ENCODE measurements around the gene MRPL17. TPM values are rescaled to one million over a fixed set of nuclear protein-coding genes. Genes with fewer than 3 reads are reported as not detected.

Gene MRPL17
- total RNA-seq, 1 experiment from 2014 or later: 67.3 TPM

DNA sequence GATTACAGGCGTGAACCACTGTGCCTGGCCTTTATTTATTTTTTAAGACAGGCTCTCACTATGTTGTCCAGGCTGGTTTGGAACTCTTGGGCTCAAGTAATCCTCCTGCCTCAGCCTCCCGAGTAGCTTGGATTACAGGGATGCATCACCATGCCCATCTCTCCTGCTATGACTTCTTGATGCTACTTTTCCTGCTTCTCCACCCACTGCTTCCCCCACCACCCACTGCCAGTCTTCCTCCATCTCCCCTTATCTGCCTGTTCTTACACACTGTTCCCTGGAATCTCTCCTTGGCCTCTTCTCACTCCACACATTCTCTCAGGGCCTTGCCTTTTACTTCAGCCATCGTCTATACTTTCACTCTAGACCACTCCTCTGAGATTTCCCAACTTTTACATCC is 46.7 kb downstream of the MRPL17 start:
- DNase-seq: no peak
- H3K79me2 ChIP-seq (ENCODE audit: low read length): no peaks in the 10 kb centered on the region
- no peaks in the 10 kb centered on the region for H3K9me2 ChIP-seq (replicated peaks; ENCODE audit: insufficient read depth, low read length)
- no peak overlapping the region for H3K27ac ChIP-seq (ENCODE audit: low read length)
- H4K20me1 ChIP-seq (ENCODE audit: insufficient read depth, low read depth, low read length): no peaks in the 10 kb centered on the region
- no peak overlapping the region for H3K4me2 ChIP-seq (ENCODE audit: low read depth, low read length, poor library complexity, severe bottlenecking)
- H3K36me3 ChIP-seq (ENCODE audit: insufficient read depth, low read length): no peaks in the 10 kb centered on the region
- H3K9me3 ChIP-seq (ENCODE audit: low read length): no peaks in the 10 kb centered on the region
- H3K4me3 ChIP-seq (ENCODE audit: low read length): no peak overlapping the region
- H3K4me1 ChIP-seq (ENCODE audit: low read length): no peaks in the 10 kb centered on the region
- no peak overlapping the region for H3K9ac ChIP-seq (ENCODE audit: low read length)
- no peak overlapping the region for H2AFZ ChIP-seq (ENCODE audit: low read length)
- H3K27me3 ChIP-seq (ENCODE audit: low read length): no peaks in the 10 kb centered on the region

DNA sequence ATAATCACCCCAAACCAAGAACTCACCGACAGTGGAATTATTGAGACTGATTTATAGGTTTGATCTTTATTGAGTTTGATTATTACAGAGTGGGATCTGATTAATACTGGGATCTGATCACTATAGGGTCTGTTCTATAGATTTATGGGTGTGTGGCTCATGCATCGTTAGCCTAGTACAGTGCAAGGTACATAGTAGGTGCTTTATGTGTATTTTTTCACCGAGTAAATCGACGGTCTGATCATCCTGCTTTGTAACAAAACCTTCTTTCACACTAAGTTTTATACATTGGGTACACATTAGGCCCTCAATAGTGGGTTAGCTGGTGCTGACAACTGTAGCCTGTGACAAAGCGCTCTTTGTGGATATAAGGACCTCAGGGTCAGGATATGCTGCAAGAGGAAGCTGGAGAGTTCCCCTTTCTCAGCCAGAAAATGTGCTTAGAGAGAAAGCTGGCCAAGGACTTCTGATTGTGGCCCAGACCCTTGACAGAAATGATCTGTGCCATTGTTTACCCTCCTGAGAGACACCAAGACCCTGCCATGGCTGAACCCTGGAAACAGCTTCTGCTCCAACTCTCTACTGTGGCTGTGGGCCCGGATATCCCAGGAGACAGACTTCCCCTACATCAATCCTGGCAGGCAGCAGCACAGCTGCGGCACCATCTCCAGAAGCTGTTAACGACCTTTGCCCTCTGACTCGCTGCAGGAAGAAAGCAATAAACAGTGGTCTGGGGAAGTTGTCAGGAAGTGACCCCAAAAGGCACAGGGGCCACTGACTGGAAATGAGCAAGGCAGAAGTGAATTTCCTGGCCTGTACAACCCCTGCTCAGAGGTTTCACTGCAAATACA is 47.8 kb downstream of the MRPL17 start:
- H4K20me1 ChIP-seq (ENCODE audit: insufficient read depth, low read depth, low read length): no peaks in the 10 kb centered on the region

DNA sequence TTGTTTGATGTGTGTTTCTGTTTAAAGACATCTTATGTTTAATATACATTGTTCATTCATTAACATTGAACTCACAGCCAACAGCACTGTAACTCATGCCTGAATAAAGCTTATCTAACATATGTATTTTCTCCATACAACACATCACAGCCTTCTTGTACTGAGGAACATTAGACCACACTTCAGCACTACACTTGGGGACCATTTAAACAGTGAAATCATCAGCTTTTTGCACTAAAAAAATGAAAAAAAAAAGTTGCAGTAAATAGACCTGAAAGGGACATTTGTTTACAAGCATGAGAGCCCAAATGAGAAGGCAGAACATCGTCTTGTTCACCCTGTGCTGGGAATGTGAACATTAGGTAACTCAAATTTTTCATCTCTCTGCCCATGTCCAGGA is 48.6 kb downstream of the MRPL17 start:
- no peaks in the 10 kb centered on the region for H3K79me2 ChIP-seq (ENCODE audit: low read length)

More for the DNA sequence above, 47.8 kb downstream of the MRPL17 start:
- no peak overlapping the region for H2AFZ ChIP-seq (ENCODE audit: low read length)
- no peak overlapping the region for H3K9ac ChIP-seq (ENCODE audit: low read length)
- DNase-seq: no peak
- H3K9me3 ChIP-seq (ENCODE audit: low read length): no peaks in the 10 kb centered on the region
- H3K4me2 ChIP-seq (ENCODE audit: low read depth, low read length, poor library complexity, severe bottlenecking): no peak overlapping the region
- H3K9me2 ChIP-seq (replicated peaks; ENCODE audit: insufficient read depth, low read length): no peaks in the 10 kb centered on the region
- no peaks in the 10 kb centered on the region for H3K27me3 ChIP-seq (ENCODE audit: low read length)
- H3K27ac ChIP-seq (ENCODE audit: low read length): no peak overlapping the region
- H3K79me2 ChIP-seq (ENCODE audit: low read length): no peaks in the 10 kb centered on the region
- H3K4me3 ChIP-seq (ENCODE audit: low read length): no peak overlapping the region
- no peaks in the 10 kb centered on the region for H3K4me1 ChIP-seq (ENCODE audit: low read length)
- H3K36me3 ChIP-seq (ENCODE audit: insufficient read depth, low read length): no peaks in the 10 kb centered on the region

DNA sequence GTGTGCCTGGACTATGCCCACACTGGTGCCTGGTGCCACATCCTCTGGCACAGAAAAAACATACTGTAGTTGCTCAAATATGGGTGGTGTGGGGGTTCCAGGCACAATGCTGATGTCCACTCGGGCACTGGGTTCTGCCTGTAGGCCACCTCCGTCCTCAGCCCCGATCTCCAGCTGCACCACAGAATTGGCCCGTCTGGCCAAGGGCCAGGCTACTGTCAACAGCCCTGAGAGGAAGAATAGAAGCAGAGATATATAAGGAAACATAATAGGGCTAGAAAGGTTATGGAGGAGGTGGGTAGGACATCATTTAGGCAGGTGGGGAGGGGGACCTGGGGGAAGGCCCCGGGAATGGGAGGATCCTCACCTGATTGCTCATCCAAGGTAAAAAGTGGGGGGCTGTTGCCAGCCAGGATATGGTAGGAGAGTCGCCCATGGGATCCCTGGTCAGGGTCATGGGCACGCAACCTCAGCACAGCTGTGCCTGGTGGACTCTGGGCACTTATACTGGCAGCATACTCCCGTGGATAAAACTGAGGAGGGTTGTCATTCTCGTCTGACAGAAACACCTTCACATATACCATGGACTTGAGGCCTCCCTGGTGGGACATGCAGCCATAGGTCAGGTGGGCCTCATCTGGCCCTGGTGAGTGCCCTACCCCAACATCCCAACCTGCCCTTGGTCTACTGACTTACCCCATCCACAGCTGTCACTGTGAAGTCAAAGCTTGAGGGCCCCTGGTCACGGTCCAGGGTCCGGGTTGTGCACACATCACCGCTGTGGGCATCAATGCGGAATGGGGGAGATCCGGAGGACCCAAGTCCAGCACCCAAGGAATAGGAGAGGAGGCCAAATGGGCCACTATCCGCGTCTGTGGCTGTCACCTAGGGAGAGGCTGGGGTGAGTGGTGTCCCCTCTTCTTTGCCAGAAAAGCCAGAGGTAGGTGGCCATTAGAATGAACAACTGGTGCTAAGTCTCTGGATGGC is 49.4 kb downstream of the MRPL17 start:
- Histone ChIP-seq H3K4me1 (ENCODE audit: low read length) (no peaks in the 10 kb centered on the region), H3K4me3 (ENCODE audit: low read length) (no peak overlapping the region), H3K27ac (ENCODE audit: low read length) (no peak overlapping the region), H3K9me2 (replicated peaks; ENCODE audit: insufficient read depth, low read length) (no peaks in the 10 kb centered on the region), H3K79me2 (ENCODE audit: low read length) (no peaks in the 10 kb centered on the region), H3K36me3 (ENCODE audit: insufficient read depth, low read length) (no peaks in the 10 kb centered on the region), H3K4me2 (ENCODE audit: low read depth, low read length, poor library complexity, severe bottlenecking) (no peak overlapping the region), H3K27me3 (ENCODE audit: low read length) (no peaks in the 10 kb centered on the region), H4K20me1 (ENCODE audit: insufficient read depth, low read depth, low read length) (no peaks in the 10 kb centered on the region), H3K9me3 (ENCODE audit: low read length) (no peaks in the 10 kb centered on the region), H3K9ac (ENCODE audit: low read length) (no peak overlapping the region), H2AFZ (ENCODE audit: low read length) (no peak overlapping the region)
- no peak for DNase-seq

More for the DNA sequence above, 48.6 kb downstream of the MRPL17 start:
- no peak overlapping the region for H3K27ac ChIP-seq (ENCODE audit: low read length)
- no peak for DNase-seq
- H3K9ac ChIP-seq (ENCODE audit: low read length): no peak overlapping the region
- no peak overlapping the region for H3K4me3 ChIP-seq (ENCODE audit: low read length)
- no peaks in the 10 kb centered on the region for H4K20me1 ChIP-seq (ENCODE audit: insufficient read depth, low read depth, low read length)
- no peaks in the 10 kb centered on the region for H3K36me3 ChIP-seq (ENCODE audit: insufficient read depth, low read length)
- no peaks in the 10 kb centered on the region for H3K9me2 ChIP-seq (replicated peaks; ENCODE audit: insufficient read depth, low read length)
- no peaks in the 10 kb centered on the region for H3K27me3 ChIP-seq (ENCODE audit: low read length)
- H3K9me3 ChIP-seq (ENCODE audit: low read length): no peaks in the 10 kb centered on the region
- H3K4me2 ChIP-seq (ENCODE audit: low read depth, low read length, poor library complexity, severe bottlenecking): no peak overlapping the region
- no peak overlapping the region for H2AFZ ChIP-seq (ENCODE audit: low read length)
- H3K4me1 ChIP-seq (ENCODE audit: low read length): no peaks in the 10 kb centered on the region

DNA sequence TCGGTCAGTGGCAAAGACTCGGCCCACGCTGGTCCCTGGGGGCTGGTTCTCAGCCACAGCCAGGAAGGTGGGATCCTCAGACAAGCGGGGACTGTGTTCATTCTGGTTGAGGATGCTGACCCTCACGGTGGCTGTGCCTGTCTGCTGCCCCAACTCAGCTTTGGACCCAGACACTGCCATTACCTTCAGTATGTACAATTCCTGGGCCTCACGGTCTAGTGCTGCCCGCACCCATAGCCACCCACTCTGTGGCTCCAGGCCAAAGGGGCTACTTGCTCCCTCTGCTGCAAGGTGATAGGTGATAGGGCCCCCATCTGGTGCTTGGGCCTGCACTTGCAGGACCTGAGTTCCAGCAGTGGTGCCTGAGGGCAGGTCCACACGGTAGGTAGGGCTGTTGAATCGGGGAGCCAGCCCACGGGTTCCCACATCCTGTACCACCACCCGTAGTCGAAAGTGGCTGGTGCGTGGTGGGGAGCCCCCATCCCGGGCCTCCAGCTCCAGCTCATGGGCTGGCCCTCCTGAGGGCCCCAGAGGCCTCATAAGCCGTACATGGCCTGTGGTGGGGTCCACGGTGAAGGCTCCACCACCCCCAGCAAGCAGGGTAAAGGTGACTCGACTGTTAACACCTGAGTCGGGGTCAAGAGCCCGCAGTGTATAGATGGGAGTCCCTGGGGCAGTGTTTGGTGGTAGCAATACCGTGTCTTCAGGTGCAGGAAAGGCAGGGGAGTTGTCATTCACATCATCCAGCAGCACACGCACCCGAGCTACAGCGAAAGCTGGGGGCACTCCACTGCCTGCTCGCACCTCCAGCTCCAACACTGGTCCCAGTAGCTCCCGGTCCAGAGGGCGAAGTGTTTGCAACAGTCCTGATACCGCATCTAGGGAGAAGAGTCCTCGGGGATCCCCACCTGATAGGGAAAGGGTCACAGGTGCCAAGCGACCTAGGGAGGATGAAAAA is 50.7 kb downstream of the MRPL17 start:
- Histone ChIP-seq H3K4me1 (ENCODE audit: low read length) (peaks cover 4% of the 10 kb centered on the region; the same call in 1 of the 2 replicates), H2AFZ (ENCODE audit: low read length) (no peak overlapping the region), H4K20me1 (ENCODE audit: insufficient read depth, low read depth, low read length) (no peaks in the 10 kb centered on the region), H3K36me3 (ENCODE audit: insufficient read depth, low read length) (no peaks in the 10 kb centered on the region), H3K9me3 (ENCODE audit: low read length) (no peaks in the 10 kb centered on the region), H3K79me2 (ENCODE audit: low read length) (no peaks in the 10 kb centered on the region), H3K4me3 (ENCODE audit: low read length) (no peak overlapping the region), H3K27me3 (ENCODE audit: low read length) (no peaks in the 10 kb centered on the region), H3K27ac (ENCODE audit: low read length) (no peak overlapping the region), H3K9ac (ENCODE audit: low read length) (no peak overlapping the region), H3K4me2 (ENCODE audit: low read depth, low read length, poor library complexity, severe bottlenecking) (no peak overlapping the region), H3K9me2 (replicated peaks; ENCODE audit: insufficient read depth, low read length) (no peaks in the 10 kb centered on the region)
- DNase-seq: no peak

DNA sequence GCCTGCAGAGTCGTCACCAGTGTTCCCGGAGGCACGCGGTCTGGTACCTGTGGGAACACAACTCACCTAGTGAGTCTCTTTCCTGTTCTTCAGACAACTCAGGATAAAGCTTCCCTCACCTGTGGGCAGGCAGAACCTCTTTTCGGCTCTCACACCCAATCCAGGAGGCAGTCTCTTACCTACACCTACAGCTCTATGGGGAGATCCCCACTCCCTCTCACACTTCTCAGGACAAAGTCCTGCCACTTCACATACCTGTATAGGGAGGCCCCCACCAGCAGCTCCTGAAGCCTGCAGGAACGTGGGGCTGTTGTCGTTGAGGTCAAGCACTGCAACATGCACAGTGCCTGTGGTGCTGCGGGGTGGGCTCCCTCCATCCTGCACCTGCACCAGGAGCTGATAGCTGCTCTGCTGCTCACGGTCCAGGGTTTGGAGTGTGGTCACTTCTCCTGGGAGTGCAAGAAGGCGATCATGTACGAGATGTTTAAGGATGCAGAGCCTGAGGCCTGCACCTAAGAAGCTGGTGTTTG is 51.7 kb downstream of the MRPL17 start:
- Histone ChIP-seq H3K36me3 (ENCODE audit: insufficient read depth, low read length) (no peaks in the 10 kb centered on the region), H3K27me3 (ENCODE audit: low read length) (no peaks in the 10 kb centered on the region), H3K9ac (ENCODE audit: low read length) (no peak overlapping the region), H3K9me2 (replicated peaks; ENCODE audit: insufficient read depth, low read length) (no peaks in the 10 kb centered on the region), H3K4me2 (ENCODE audit: low read depth, low read length, poor library complexity, severe bottlenecking) (no peak overlapping the region), H2AFZ (ENCODE audit: low read length) (no peak overlapping the region), H3K9me3 (ENCODE audit: low read length) (no peaks in the 10 kb centered on the region), H4K20me1 (ENCODE audit: insufficient read depth, low read depth, low read length) (no peaks in the 10 kb centered on the region), H3K27ac (ENCODE audit: low read length) (no peak overlapping the region), H3K4me3 (ENCODE audit: low read length) (no peak overlapping the region), H3K79me2 (ENCODE audit: low read length) (no peaks in the 10 kb centered on the region), H3K4me1 (ENCODE audit: low read length) (peaks cover 4% of the 10 kb centered on the region; the same call in 1 of the 2 replicates)
- DNase-seq: no peak

DNA sequence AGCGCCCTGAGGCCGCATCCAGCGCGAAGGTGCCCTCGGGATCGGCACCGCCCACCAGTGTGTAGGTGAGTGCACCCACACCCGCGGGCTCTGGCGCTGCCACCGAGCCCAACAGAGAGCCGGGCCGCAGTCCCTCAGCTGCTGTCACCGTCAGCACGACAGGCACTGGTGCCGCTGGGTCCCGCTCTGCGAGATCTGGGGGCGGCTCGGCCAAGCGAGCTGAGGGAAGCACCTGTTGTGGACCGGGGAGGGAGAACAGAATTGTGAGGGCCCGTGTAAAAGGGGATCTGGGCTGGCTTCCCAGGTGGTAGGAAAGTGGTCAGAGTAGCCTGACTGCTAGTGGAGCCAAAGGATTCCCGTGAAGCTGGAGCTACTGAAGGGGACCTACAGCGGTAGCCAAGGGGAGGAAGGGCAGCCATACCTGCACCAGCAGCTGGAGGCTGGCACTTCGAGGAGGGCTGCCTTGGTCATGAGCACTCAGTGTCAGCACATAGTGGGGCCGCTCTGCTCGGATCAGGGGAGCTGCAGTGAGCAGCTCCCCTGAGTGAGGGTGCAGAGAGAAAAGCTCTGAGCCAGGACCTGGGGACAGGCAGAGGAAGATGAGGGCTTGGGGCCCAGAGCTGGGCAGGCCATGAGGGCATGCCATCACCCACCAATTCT is 52.4 kb downstream of the MRPL17 start:
- Histone ChIP-seq H3K27ac (ENCODE audit: low read length) (no peak overlapping the region), H3K4me2 (ENCODE audit: low read depth, low read length, poor library complexity, severe bottlenecking) (no peak overlapping the region), H3K27me3 (ENCODE audit: low read length) (no peaks in the 10 kb centered on the region), H3K9me3 (ENCODE audit: low read length) (no peaks in the 10 kb centered on the region), H2AFZ (ENCODE audit: low read length) (no peak overlapping the region), H3K36me3 (ENCODE audit: insufficient read depth, low read length) (no peaks in the 10 kb centered on the region), H4K20me1 (ENCODE audit: insufficient read depth, low read depth, low read length) (no peaks in the 10 kb centered on the region), H3K9me2 (replicated peaks; ENCODE audit: insufficient read depth, low read length) (no peaks in the 10 kb centered on the region), H3K4me1 (ENCODE audit: low read length) (peaks cover 4% of the 10 kb centered on the region; the same call in 1 of the 2 replicates), H3K79me2 (ENCODE audit: low read length) (no peaks in the 10 kb centered on the region), H3K9ac (ENCODE audit: low read length) (no peak overlapping the region), H3K4me3 (ENCODE audit: low read length) (no peak overlapping the region)
- DNase-seq: no peak
